ENCODE results near the gene CYBA. TPM values are rescaled to one million over a fixed set of nuclear protein-coding genes. Genes with fewer than 3 reads are reported as not detected.
A peak's percentile ranks its signal among the peaks of the same experiment; 100 is the strongest.

The CYBA gene
- polyA plus RNA-seq, 4 donors: 46.1 to 160 (median 103) TPM

DNA sequence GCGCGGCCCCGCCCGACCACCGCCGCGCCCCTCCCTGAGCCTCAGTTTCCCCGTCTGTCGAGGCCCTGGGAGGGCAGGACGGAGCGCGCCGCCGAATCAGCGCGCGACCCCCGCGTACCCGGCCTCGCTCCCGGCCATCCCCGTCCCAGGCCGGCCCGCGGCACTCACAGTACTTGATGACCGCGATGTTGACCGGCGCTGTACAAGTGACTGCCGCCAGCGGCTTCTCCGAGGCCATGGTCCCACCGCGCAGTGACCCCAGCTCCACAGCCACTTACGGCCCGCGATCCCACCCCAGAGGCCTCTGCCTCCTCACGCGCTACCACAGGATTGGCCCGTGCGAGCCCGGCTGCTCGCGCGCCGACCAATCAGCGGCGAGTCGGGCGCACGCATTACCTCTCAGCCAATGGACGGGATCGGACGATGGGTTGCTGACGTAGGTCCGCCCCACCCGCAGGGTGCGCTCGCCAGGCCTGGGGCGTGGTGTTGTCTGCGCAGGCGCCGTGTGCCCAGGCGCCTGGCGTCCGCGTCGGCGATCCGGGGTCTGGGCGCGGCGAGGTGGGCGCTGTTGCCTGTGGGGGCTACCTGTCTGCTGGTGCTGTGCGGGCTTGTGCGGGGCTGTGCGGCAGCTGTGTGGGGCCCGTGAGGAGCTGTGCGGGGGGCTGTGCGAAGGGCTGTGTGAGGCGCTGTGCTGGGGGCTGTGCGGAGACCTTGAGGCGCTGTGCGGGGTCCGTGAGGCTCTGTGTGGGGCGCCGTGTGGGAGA lies 12.2 kb upstream of the CYBA start, which contains the start of gene MVD:
TSS of gene MVD (minus strand) at position 249 of the 764 bp plus-strand sequence. CDS start at position 238, 11 bp downstream.
- DNase-seq (ENCODE audit: low read depth in 4 of 4, low spot score in 3 of 4): peak; percentile 92 to 96 (median 94)

DNA sequence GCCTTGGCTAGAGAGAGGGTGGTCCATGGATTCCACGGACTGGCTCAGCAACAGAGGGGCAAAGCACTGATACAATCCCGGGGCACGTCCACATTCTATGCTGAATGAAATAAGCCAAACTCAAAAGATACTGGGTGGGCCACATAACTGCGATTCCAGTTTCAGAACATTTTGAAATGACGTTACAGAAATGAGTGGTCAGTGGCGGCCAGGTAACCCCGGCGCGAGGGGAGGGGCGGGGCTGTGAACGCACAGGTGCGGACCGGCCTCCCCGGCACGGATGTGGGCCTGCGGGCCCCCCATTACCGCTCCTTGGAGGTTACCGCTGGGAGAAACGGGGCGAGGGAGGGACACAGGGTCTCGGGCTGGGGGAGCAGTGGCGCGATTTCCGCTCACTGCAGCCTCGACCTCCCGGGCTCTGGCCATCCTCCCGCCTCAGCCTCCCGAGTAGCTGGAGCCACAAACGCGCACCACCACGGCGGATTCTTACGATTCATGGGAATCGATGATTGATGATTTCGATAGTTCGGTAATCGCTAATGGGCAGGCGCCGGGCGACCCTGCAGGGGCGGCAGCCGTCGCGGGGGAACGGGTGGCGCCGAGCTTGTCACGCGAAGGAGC lies 11.5 kb upstream of the CYBA start:
- no peak for DNase-seq (ENCODE audit: low read depth in 4 of 4, low spot score in 3 of 4)

DNA sequence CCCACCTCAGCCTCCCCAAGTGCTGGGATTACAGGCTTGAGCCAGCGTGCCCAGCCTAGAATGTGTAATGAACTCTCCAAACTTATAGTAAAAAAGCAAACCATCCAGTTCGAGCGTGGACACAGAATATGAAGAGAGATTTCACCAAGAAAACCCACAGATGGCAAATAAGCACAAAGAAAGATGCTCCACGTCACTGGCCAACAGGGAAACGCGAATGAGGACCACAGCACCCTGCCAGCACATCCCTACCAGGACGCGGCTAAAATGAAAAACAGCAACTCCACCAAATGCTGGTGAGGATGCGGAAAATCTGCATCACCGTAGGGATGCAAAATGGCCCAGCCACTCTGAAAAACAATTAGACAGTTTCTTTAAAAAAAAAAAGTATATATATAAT lies 10.6 kb upstream of the CYBA start:
- no peak for DNase-seq (ENCODE audit: low read depth in 4 of 4, low spot score in 3 of 4)

GRCh38 chr16:88659160-88659559 lies 8.3 kb upstream of the CYBA start:
- no peak for DNase-seq (ENCODE audit: low read depth in 4 of 4, low spot score in 3 of 4)

GRCh38 chr16:88658714-88659113 lies 7.9 kb upstream of the CYBA start:
- no peak for DNase-seq (ENCODE audit: low read depth in 4 of 4, low spot score in 3 of 4)

GRCh38 chr16:88657371-88657770 lies 6.5 kb upstream of the CYBA start:
- no peak for DNase-seq (ENCODE audit: low read depth in 4 of 4, low spot score in 3 of 4)

- no peak for DNase-seq (ENCODE audit: low read depth in 4 of 4, low spot score in 3 of 4)
Measured at GRCh38 chr16:88656291-88656980, 5.6 kb upstream of the CYBA start.

DNA sequence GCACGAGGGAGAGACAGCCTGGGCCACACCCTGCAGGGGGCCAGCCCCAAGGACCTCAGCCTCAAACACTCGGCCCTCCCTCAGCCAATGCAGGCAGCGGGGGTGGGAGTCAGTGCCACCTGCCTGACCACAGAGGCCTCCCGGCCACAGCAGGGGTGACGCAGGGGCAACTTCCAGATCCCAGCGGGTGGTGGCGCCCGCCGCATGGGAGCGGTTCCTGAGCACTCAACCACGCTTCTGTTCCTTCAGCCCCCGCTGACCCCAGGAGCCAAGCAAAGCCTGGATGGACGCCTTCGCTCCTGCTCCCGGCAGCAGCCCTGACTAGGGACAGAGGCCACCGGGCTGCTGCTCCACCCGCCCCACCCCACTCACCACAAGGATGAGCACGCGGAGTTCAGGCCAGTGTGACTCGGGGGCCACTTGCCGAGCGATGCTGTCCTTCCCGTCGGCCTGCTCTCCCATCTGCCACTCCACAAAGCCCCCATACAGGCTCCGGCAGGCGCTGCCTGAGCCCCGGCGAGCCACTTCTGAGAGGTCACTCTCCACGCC lies 5.0 kb upstream of the CYBA start:
- no peak for DNase-seq (ENCODE audit: low read depth in 4 of 4, low spot score in 3 of 4)

DNA sequence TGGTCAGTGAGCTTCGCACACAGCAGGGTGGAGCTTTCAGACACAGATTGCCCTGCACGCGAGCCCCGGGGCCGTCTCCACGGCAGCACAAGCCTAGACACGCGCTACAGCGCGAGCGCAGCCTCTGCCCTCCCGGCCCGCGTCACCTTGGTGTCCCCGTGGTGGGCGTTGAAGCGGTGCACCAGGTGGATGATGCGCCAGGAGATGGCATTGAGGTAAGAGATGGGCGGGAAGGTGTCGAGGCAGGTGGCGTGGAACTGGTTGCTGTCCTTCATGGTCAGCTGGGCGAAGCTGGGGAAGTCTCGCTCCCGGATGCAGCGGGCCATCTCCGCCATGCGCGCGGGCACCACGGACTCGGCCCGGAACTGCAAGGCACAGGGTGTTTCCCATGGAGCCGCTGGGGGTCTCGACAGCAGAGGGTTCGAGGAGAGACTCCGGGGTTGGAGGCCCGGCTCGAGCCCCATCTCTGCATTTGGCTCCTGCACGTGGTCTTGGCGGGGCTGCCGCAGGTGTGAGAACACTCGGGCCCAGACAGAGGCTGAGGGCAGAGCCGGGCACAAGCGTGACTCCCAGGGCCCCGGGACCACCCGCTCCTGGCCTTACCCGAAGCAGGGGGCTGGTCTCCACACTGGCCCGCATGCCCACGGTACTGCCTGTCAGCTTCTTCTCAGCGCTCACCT lies 4.3 kb upstream of the CYBA start:
- DNase-seq (ENCODE audit: low read depth in 4 of 4, low spot score in 3 of 4): no peak

- no peak for DNase-seq (ENCODE audit: low read depth in 4 of 4, low spot score in 3 of 4)
Measured at GRCh38 chr16:88654363-88655052, 3.7 kb upstream of the CYBA start.

DNA sequence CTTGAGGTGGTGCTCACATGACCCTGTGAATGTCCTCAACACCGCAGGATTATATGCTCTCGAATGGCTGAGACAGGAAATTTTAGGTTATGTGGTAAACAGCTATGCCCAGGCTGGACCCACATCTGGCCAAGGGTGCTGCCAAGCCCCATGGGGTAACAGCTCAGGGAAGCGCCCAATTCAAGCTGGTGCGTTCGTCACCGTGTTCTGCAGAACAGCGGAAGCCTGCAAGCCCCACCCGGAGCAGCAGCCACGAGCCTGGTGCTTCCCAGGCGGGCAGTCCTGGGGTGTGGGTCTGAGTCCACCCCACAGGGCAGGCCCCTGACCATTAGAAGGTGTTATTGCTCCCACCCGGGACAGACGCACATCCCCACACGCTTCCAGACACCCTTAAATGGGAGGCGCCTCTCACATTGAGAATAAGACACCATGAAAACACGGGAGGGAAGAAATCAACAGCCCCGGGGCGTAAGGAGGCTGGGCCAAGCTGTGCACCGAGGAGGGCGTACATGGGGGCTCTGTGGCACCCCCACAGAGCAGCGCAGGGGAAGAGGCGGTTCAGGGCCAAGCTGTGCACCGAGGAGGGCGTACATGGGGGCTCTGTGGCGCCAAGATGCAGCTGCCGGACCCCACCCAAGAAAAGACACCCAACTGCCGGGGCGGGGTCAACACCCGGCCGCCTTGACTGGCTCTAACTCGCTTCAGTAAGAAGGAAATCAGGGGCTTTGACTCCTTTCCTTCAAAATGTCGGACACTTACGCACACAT lies 2.9 kb upstream of the CYBA start:
- DNase-seq (ENCODE audit: low read depth in 4 of 4, low spot score in 3 of 4): no peak

- no peak for DNase-seq (ENCODE audit: low read depth in 4 of 4, low spot score in 3 of 4)
Measured at GRCh38 chr16:88653101-88653500, 2.2 kb upstream of the CYBA start.

DNA sequence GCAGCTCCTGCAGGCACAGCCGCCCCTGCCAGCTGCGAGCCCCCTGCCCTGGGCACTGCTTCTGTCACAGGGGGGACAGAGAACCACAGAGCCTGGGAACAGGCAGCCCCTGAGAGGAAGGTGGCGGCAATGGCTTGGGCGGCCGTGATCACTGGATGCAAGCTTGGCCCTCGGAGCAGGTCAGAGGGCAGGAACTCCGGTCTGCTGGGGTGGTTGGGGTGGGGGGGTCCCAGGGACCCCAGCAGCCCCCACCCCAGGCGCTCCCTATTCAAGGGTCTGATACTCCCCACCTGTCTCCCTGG lies 1.9 kb upstream of the CYBA start:
- no peak for DNase-seq (ENCODE audit: low read depth in 4 of 4, low spot score in 3 of 4)

GRCh38 chr16:88651989-88652761 lies 1.3 kb upstream of the CYBA start:
- DNase-seq (ENCODE audit: low read depth in 4 of 4, low spot score in 3 of 4): no peak

GRCh38 chr16:88651276-88651988 lies 579 bp upstream of the CYBA start:
- DNase-seq (ENCODE audit: low read depth in 4 of 4, low spot score in 3 of 4): peak in 2 of 4 donors; percentile 69

GRCh38 chr16:88649924-88650748 lies 717 bp downstream of the CYBA start:
- no peak for DNase-seq (ENCODE audit: low read depth in 4 of 4, low spot score in 3 of 4)

DNA sequence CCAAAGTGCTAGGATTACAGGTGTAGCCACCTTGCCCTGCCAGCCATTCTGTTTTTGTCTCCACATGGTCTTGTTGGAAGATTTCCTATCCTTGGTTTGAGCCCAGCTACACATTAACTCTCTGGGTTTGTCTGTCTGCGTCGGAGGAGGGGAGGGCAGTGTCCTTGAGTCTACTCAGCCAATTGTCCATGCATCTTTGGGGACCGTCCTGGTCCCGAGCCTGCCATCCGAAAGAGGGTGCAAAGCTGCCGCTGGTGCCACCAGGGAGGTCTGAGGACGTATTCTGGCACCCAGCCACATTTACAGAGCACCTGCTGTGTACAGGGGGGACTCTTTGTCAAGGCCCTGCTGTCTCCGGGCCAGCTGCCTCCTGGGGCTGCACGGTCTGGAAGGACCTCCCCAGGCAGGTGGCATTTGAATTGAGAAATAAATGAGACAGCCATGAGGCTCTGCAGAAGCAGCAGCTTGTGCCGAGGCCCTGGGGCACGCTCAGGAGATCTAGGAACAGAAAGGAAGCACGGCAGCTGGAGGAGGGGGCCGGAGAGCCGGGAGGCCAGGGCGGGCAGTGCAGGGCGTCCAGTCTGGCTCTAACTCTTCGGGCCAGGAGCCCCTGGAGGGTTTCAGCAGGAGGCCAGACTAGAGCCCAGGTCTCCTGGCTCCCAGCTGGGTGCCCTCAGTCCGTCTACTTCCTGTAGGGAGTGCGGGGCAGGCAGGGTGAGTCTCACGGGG lies 1.5 kb downstream of the CYBA start:
- no peak for DNase-seq (ENCODE audit: low read depth in 4 of 4, low spot score in 3 of 4)

Data from left renal pelvis (tissue), 4 donors.